ENCODE results near the gene TBX20.
"Not testable (repeated sequence)": the region's sequence is repeated elsewhere in the genome, so short reads cannot be mapped to it uniquely, and the experiment has no call there.

Gene TBX20

GRCh38 chr7:35256256-35257175 is 2.6 kb upstream of the TBX20 start:
- DNase-seq: no peak
- intact Hi-C loops (cut with DNase I): no loop called here

- DNase-seq: no peak
- intact Hi-C loops (cut with DNase I): no loop called here
Observed at GRCh38 chr7:35255443-35256255, 1.7 kb upstream of the TBX20 start.

GRCh38 chr7:35254496-35255442 is 869 bp upstream of the TBX20 start:
- intact Hi-C loops (cut with DNase I): no loop called here
- no peak for DNase-seq

- intact Hi-C loops (cut with DNase I): no loop called here
Observed at GRCh38 chr7:35253460-35253709, 515 bp downstream of the TBX20 start.

GRCh38 chr7:35252612-35253459 is 1.1 kb downstream of the TBX20 start:
- DNase-seq: no peak
- intact Hi-C loops (cut with DNase I): no loop called here

More at GRCh38 chr7:35253460-35253709, 515 bp downstream of the TBX20 start:
- no peak for DNase-seq

GRCh38 chr7:35251606-35252310 is 2.1 kb downstream of the TBX20 start:
- intact Hi-C loops (cut with DNase I): no loop called here
- no peak for DNase-seq

- DNase-seq: no peak
- intact Hi-C loops (cut with DNase I): no loop called here
Observed at GRCh38 chr7:35250941-35251340, 3.0 kb downstream of the TBX20 start.

GRCh38 chr7:35250452-35250851 is 3.4 kb downstream of the TBX20 start:
- intact Hi-C loops (cut with DNase I): no loop called here
- DNase-seq: no peak

GRCh38 chr7:35249537-35249907 is 4.4 kb downstream of the TBX20 start:
- DNase-seq: no peak
- intact Hi-C loops (cut with DNase I): no loop called here

GRCh38 chr7:35248576-35249536 is 5.0 kb downstream of the TBX20 start:
- DNase-seq: no peak

GRCh38 chr7:35246819-35247218 is 7.1 kb downstream of the TBX20 start:
- intact Hi-C loops (cut with DNase I): no loop called here
- DNase-seq: no peak

More at GRCh38 chr7:35248576-35249536, 5.0 kb downstream of the TBX20 start:
- intact Hi-C loops (cut with DNase I): no loop called here

GRCh38 chr7:35241884-35242283 is 12.0 kb downstream of the TBX20 start:
- DNase-seq: no peak
- intact Hi-C loops (cut with DNase I): no loop called here

GRCh38 chr7:35241436-35241835 is 12.5 kb downstream of the TBX20 start:
- no peak for DNase-seq
- intact Hi-C loops (cut with DNase I): no loop called here

GRCh38 chr7:35241008-35241407 is 12.9 kb downstream of the TBX20 start:
- intact Hi-C loops (cut with DNase I); DNase-seq: not testable (repeated sequence)

GRCh38 chr7:35238456-35238855 is 15.4 kb downstream of the TBX20 start:
- DNase-seq; intact Hi-C loops (cut with DNase I): not testable (repeated sequence)

GRCh38 chr7:35232994-35233393 is 20.9 kb downstream of the TBX20 start:
- DNase-seq: no peak

GRCh38 chr7:35231221-35231620 is 22.7 kb downstream of the TBX20 start:
- intact Hi-C loops (cut with DNase I); DNase-seq: not testable (repeated sequence)

More at GRCh38 chr7:35232994-35233393, 20.9 kb downstream of the TBX20 start:
- intact Hi-C loops (cut with DNase I): no loop called here

Data from head of caudate nucleus (tissue), 42 donors.